ENCODE data around the gene GNAS-AS1.

Gene GNAS-AS1

DNA sequence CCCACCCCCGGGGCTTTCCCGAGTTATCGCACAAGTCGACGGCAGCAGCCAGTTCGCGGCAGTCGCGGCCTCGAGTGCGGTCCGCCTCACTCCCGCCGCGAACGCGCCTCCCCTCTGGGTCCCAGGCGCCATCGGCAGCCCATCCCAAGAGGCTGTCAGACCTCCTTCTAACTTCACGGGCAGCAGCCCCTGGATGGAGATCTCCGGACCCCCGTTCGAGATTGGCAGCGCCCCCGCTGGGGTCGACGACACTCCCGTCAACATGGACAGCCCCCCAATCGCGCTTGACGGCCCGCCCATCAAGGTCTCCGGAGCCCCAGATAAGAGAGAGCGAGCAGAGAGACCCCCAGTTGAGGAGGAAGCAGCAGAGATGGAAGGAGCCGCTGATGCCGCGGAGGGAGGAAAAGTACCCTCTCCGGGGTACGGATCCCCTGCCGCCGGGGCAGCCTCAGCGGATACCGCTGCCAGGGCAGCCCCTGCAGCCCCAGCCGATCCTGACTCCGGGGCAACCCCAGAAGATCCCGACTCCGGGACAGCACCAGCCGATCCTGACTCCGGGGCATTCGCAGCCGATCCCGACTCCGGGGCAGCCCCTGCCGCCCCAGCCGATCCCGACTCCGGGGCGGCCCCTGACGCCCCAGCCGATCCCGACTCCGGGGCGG, 3.4 kb upstream of the GNAS-AS1 start:
- CTCF ChIA-PET = no interaction called here
- no peak for DNase-seq (ENCODE audit: extremely low spot score)
- no peak for TF ChIP-seq SUZ12 (IDR thresholded peaks at IDR 0.05)
- no peak for TF ChIP-seq L3MBTL2 (conservative IDR thresholded peaks at IDR 0.05)
- TF ChIP-seq FOXK2 (IDR thresholded peaks at IDR 0.05) = no peak
- TF ChIP-seq ELF4 (IDR thresholded peaks at IDR 0.05) = no peak
- TF ChIP-seq LEF1 (IDR thresholded peaks at IDR 0.05; ENCODE audit: borderline replicate concordance) = no peak
- no peak for TF ChIP-seq TARDBP (IDR thresholded peaks at IDR 0.05)
- no peak for TF ChIP-seq NFRKB (IDR thresholded peaks at IDR 0.05)
- no peak for TF ChIP-seq BHLHE40 (IDR thresholded peaks at IDR 0.05; ENCODE audit: borderline replicate concordance)
- TF ChIP-seq CTBP1 (IDR thresholded peaks at IDR 0.05; ENCODE audit: borderline replicate concordance) = no peak
- TF ChIP-seq HDGF (IDR thresholded peaks at IDR 0.05; ENCODE audit: borderline replicate concordance) = no peak
- no peak for TF ChIP-seq FOXM1 (IDR thresholded peaks at IDR 0.05; ENCODE audit: borderline replicate concordance)
- POLR2A ChIA-PET = no interaction called here

DNA sequence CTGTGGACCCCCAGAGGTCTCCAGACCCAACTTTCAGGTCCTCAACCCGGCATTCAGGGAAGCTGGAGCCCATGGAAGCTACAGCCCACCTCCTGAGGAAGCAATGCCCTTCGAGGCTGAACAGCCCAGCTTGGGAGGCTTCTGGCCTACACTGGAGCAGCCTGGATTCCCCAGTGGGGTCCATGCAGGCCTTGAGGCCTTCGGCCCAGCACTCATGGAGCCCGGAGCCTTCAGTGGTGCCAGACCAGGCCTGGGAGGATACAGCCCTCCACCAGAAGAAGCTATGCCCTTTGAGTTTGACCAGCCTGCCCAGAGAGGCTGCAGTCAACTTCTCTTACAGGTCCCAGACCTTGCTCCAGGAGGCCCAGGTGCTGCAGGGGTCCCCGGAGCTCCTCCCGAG, 2.8 kb upstream of the GNAS-AS1 start:
- POLR2A ChIA-PET = no interaction called here
- CTCF ChIA-PET = no interaction called here
- no peak for TF ChIP-seq NFRKB (IDR thresholded peaks at IDR 0.05)
- TF ChIP-seq SUZ12 (IDR thresholded peaks at IDR 0.05) = no peak
- TF ChIP-seq, protein P1, sequence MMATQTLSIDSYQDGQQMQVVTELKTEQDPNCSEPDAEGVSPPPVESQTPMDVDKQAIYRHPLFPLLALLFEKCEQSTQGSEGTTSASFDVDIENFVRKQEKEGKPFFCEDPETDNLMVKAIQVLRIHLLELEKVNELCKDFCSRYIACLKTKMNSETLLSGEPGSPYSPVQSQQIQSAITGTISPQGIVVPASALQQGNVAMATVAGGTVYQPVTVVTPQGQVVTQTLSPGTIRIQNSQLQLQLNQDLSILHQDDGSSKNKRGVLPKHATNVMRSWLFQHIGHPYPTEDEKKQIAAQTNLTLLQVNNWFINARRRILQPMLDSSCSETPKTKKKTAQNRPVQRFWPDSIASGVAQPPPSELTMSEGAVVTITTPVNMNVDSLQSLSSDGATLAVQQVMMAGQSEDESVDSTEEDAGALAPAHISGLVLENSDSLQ (IDR thresholded peaks at IDR 0.05) = no peak
- TF ChIP-seq HDGF (IDR thresholded peaks at IDR 0.05; ENCODE audit: borderline replicate concordance) = no peak
- no peak for TF ChIP-seq LEF1 (IDR thresholded peaks at IDR 0.05; ENCODE audit: borderline replicate concordance)
- TF ChIP-seq FOXK2 (IDR thresholded peaks at IDR 0.05) = no peak
- no peak for TF ChIP-seq ZNF384 (IDR thresholded peaks at IDR 0.05)
- TF ChIP-seq SP1 (IDR thresholded peaks at IDR 0.05) = no peak
- TF ChIP-seq ARNT (IDR thresholded peaks at IDR 0.05) = no peak
- no peak for TF ChIP-seq CTBP1 (IDR thresholded peaks at IDR 0.05; ENCODE audit: borderline replicate concordance)

DNA sequence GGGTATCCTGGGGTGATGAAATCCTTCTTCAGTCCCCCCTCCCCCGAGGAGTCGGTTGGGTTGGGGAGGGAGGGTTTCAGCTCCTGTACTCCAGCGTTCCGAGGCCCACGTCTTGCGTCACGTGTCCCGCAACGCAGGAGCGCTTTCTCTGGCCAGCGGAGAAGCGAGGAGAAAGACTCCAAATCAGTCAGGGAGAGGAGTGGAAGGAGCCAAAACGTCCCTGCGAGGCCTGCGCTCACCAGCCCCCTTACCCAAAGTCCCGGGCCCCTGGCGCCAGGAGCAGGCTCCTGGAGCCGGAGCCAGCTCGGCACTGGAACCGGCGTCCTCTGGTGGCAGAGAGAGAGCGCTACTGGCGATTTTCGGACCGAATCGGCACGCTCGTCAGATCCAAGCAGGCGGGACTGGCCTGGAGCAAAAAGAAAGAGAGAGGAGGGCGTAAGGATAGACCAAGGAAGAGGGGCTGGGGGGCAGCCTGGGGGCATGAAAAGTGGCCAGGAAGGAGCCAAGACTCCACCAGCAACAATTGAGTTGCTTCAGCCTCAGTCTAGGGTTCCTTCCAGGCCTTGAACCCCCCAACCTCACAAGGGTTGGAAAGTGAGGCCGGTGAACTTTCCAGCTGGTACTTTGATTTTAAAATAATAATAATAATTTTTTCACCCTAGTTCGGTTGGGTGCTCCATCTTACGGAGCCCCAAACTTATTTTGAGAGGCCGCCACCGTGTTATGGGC, 2.0 kb upstream of the GNAS-AS1 start, which contains the start of gene GNAS:
Gene GNAS (plus strand): TSS at position 174 of the 729 bp plus-strand sequence.
- POLR2A ChIA-PET = no interaction called here
- no peak for TF ChIP-seq CTBP1 (IDR thresholded peaks at IDR 0.05; ENCODE audit: borderline replicate concordance)
- no peak for TF ChIP-seq HDGF (IDR thresholded peaks at IDR 0.05; ENCODE audit: borderline replicate concordance)
- no peak for TF ChIP-seq FOXA1 (IDR thresholded peaks at IDR 0.05)
- no peak for TF ChIP-seq BHLHE40 (IDR thresholded peaks at IDR 0.05; ENCODE audit: borderline replicate concordance)
- no peak for TF ChIP-seq SP1 (IDR thresholded peaks at IDR 0.05)
- TF ChIP-seq ELF4 (IDR thresholded peaks at IDR 0.05) = no peak
- no peak for TF ChIP-seq FOXM1 (IDR thresholded peaks at IDR 0.05; ENCODE audit: borderline replicate concordance)
- TF ChIP-seq NFRKB (IDR thresholded peaks at IDR 0.05) = no peak
- no peak for TF ChIP-seq ARNT (IDR thresholded peaks at IDR 0.05)
- no peak for TF ChIP-seq FOXK2 (IDR thresholded peaks at IDR 0.05)
- TF ChIP-seq LEF1 (IDR thresholded peaks at IDR 0.05; ENCODE audit: borderline replicate concordance) = no peak
- TF ChIP-seq L3MBTL2 (conservative IDR thresholded peaks at IDR 0.05) = no peak
- no peak for DNase-seq (ENCODE audit: extremely low spot score)
- CTCF ChIA-PET = no interaction called here

More for the DNA sequence above, 2.8 kb upstream of the GNAS-AS1 start:
- DNase-seq (ENCODE audit: extremely low spot score) = no peak

DNA sequence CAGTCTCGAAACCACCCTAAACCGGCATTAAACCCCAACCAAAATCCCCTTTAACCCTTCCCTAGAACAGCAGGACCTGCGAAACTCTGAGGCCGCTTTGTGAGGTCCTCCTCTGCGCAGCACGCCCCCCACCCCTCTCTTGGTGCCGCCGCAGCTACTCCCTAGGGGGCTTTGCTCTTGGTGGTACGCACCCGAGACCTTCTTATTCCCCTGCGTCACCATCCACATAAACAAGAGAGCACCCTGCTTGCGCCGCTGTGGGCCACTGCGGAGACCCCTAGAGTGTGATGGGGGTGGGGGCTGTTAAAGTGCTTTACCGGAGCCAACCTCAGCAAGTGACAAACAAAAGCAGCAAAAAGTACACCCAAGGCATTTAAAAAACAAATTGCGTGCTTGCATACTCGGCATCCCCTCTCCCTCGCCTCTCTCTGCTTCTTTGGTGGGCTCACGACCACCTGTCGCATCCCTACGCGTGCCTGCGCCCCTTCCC, 1.3 kb upstream of the GNAS-AS1 start:
- ChIA-PET CTCF (no interaction called here), POLR2A (no interaction called here)
- no peak for DNase-seq (ENCODE audit: extremely low spot score)
- TF ChIP-seq BHLHE40 (IDR thresholded peaks at IDR 0.05; ENCODE audit: borderline replicate concordance) (no peak), FOXM1 (IDR thresholded peaks at IDR 0.05; ENCODE audit: borderline replicate concordance) (no peak), ELF4 (IDR thresholded peaks at IDR 0.05) (no peak), TARDBP (IDR thresholded peaks at IDR 0.05) (no peak), LEF1 (IDR thresholded peaks at IDR 0.05; ENCODE audit: borderline replicate concordance) (no peak), FOXA1 (IDR thresholded peaks at IDR 0.05) (no peak), NFRKB (IDR thresholded peaks at IDR 0.05) (no peak), SP1 (IDR thresholded peaks at IDR 0.05) (no peak), HDGF (IDR thresholded peaks at IDR 0.05; ENCODE audit: borderline replicate concordance) (no peak), FOXK2 (IDR thresholded peaks at IDR 0.05) (no peak), SUZ12 (IDR thresholded peaks at IDR 0.05) (no peak), ZNF384 (IDR thresholded peaks at IDR 0.05) (no peak)
- TF ChIP-seq, protein P1 (IDR thresholded peaks at IDR 0.05) = no peak

DNA sequence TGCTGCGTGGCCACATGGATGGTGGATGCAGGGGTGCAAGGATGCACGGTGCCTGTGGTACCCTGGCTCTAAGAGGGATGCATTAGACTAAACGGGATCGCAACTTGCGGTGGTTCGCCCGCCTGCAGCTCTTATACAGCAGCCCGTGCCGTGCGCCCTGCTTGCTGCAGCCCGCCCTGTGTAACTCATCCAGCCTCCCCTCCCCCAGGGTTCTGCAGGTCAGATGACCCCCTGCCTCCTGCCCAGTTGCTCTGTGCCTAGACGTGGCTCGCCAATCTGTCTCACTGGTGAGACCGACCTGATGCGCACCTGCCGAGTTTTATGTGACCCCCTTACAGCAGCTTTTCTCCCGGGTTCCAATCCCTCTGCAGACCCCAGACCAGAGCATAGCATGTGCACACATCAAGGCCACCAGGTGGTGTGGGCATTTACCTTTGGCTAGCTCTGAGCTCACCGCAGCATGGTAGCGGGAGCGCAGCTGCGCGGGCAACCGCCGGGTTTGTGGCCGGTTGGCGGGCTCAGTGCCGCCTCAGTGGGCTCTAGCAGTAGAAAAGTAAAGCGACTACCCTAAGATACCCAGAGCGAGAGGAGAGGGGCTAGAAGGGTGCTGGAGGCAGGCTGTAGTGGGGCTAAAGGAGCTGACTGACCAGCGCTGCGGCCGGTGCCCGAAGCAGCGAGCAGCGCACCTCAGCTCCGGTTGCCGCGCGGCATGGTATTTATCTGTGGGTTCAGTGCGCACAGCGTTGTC, 693 bp upstream of the GNAS-AS1 start:
- TF ChIP-seq ELF4 (IDR thresholded peaks at IDR 0.05) = no peak
- no peak for TF ChIP-seq L3MBTL2 (conservative IDR thresholded peaks at IDR 0.05)
- no peak for TF ChIP-seq FOXA1 (IDR thresholded peaks at IDR 0.05)
- no peak for TF ChIP-seq FOXK2 (IDR thresholded peaks at IDR 0.05)
- no peak for TF ChIP-seq BHLHE40 (IDR thresholded peaks at IDR 0.05; ENCODE audit: borderline replicate concordance)
- no peak for TF ChIP-seq NFRKB (IDR thresholded peaks at IDR 0.05)
- TF ChIP-seq SP1 (IDR thresholded peaks at IDR 0.05) = no peak
- no peak for TF ChIP-seq TARDBP (IDR thresholded peaks at IDR 0.05)
- no peak for TF ChIP-seq CTBP1 (IDR thresholded peaks at IDR 0.05; ENCODE audit: borderline replicate concordance)
- TF ChIP-seq ZNF384 (IDR thresholded peaks at IDR 0.05) = no peak
- no peak for TF ChIP-seq FOXM1 (IDR thresholded peaks at IDR 0.05; ENCODE audit: borderline replicate concordance)
- TF ChIP-seq, protein P1 (IDR thresholded peaks at IDR 0.05) = no peak
- TF ChIP-seq LEF1 (IDR thresholded peaks at IDR 0.05; ENCODE audit: borderline replicate concordance) = no peak
- TF ChIP-seq HDGF (IDR thresholded peaks at IDR 0.05; ENCODE audit: borderline replicate concordance) = no peak
- no peak for TF ChIP-seq SUZ12 (IDR thresholded peaks at IDR 0.05)
- DNase-seq (ENCODE audit: extremely low spot score) = no peak
- CTCF ChIA-PET = no interaction called here
- POLR2A ChIA-PET = no interaction called here
